GM21619 (cell line): Measurements from ENCODE around the gene PPDPF.
"Not testable (repeated sequence)": the region's sequence is repeated elsewhere in the genome, so short reads cannot be mapped to it uniquely, and the experiment has no call there.

Experiments
- ATAC-seq: cut with Tn5 transposase; IDR thresholded peaks from one replicate; pipeline ENCODE4 v1.9.1; 2021; ENCODE audit not compliant: unreplicated experiment

The PPDPF gene

DNA sequence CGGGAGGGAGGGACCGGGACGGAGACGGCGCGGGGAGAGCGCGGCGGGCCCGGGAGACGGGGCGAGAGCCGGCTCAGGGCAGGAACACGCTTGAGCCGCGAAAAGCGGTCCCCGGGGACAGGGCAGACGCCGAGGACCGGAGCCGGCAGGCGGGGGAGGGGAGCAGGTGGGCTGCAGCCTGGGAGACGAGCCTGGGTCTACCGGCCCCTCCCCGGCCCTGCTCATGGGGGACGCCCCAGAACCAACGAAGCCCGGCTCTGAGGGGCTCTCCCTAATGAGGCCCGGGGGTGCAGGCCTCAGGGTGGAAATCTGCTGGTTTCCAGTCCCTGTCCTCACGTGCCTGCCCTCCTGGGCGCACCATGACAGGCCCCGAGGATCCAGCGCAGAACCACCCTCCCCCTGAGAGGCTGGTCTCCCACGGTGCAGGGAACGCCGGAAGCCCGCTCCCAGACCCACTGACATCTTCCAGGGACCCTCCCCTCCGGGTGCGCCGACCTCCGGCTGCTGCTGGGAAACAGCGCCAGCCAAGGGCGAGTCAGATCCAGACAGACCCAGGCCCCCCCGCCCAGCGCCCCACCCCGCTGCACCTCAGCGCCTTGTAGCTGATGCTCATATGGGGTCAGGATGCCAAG, 21.1 kb upstream of the PPDPF start:
- no peak for ATAC-seq

DNA sequence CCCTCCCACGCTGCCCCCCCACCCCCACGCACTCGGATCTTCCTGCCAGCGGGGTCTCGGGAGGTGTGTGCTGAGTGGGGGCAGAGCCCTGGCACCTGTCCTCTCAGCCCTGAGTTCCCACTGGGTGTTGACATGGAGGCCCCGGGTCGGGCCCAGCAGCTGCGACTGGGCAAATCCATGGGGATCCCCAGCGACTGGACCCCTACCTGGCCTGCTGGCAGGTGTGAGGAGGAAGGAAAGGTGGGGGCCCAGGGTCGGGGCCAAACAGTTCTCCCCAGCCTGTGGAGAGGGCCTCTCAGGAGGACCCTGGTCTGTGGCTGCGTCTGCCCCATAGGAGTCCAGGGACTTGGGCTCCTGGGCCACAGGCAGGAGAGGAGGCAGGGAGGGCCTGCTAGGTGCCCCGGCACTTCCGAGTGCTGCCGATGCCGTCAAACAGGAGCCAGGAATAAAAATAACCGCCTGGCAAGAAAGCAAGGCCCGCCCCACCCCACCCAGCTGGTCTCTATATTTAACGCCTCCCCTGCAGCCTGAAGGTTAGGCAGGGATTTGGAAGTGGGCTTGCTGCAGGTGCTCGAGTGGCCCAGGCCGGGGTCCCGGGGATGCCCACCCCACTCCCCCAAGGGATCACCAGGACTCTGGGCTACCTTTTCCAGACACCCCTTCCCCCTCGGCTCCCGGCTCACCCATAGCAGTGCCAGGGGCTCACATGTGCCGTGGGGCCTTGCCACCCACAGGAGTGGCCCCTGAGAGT, 20.2 kb upstream of the PPDPF start:
- ATAC-seq = no peak

DNA sequence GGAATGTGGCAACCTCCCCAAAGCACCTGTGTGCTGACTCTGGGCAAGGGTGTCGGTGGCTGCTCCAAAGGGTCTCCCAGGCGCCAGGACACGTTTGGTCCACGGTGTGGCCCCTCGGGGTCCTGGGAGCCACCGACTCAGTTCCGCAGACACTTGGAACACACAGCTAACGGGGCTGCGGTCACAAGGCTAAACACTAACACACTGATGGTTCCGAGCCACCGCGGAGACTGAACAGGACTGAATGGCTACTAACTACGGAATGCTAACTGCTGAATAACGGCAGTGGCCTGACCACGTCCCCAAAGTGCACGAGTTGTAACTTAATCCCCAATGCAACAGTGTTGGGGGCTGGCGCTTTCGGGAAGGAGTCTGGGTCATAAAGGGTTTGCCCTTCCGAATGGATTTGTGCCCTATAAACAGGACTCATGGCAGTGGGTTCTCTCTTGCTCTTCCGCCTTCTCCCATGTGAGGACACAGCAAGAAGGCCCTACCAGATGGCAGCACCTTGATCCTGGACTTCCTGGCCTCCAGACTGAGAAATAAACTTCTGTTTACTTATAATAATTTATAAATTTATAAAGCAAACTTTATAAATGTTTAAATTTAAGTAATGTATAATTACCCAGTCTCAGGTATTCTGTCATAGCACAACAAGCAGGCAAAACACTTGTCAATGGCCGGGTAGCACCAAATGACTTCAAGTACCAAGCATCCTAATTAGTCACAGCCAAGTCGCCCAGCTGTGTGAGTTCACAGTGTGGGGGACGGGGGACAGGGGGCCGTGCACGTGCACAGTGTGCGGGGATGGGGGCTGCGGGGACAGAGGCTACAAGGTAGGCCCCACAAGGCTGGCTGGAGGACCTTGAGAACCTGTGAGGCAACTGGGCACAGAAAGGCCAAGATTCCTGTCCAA, 19.4 kb upstream of the PPDPF start:
- ATAC-seq = no peak

DNA sequence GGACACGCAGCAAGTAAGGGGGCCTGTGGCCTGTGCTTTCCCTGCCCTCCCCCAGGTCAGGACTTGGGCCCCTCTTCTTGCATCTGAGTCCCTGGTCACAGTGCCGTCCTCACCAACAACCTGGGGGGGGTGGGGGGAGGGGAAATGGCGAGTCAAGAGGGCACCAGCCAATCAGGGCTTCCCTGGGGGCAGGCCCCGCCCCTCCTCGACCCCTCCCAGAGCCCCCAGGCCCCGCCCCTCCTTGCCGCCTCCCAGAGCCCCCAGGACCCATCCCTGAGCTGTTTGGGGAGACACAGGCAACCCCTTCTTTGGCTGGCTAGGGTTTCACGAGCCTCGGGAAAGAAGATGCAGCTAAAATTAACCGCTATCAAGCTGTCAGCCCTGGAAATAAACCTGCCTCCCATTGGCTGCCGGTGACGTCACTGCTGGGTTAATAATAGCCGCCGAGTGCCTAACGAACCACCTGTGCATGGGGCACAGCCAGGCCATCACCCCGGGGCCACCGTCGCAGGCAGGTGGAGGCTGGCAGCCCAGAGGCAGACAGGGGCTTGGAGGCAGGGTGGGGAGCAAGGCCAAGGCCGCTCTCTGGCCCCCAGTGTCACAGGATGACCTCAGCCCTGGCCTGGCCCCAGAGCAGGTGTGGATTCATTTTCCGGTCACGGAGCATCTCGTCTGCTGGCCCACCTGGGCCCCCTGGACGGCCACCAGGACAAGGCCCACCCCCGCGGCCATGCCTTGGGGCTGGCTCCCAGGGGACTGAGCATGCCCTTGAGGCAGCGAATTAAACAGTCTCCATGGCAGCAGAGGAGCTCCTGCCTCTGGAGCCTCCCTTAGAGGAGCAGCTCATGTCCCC, 18.5 kb upstream of the PPDPF start:
- ATAC-seq = no peak

DNA sequence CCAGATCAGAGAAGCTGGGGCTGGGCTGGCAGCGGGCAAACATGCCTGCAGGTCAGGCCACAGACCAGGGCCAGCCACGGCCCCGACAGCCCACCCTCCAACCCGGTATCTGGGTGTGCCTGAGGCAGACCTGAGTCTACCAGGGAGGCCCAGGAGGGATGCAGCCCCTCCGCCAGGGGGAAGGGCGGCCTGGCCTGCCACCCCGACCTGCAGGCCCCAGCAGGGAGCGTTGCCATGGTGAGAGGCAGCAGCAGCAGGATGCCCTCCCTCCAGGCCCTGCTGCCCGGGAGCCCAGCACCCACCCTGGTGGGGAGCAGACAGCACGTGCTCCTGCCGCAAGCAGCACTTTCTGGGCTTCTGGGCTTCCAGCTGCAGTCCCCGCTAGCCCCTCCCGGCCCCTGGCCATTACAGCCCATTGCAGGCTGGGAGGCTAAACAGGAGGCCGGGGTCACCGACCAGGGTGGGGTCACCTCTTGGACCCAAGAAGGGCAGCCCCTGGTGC, 17.8 kb upstream of the PPDPF start:
- ATAC-seq = no peak

DNA sequence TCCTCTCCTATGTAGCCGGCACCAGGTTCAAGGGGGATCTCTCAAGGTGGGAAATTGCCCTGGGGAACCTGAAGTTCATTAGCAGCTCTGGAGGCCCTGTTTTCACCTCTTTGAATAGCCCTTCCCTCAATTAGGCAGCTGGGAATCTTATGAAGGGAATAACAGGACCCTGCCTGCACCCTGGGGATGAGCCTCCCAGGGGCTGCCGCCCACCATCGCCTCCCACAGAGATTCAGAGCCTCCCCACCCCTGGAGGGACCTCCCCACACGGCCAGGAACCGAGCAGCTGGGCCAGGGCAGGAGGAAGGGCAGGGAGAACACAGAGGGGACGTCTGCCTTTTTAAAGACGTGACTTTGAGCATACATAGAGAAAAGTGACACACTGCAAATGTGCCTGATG, 17.0 kb upstream of the PPDPF start:
- ATAC-seq = no peak

DNA sequence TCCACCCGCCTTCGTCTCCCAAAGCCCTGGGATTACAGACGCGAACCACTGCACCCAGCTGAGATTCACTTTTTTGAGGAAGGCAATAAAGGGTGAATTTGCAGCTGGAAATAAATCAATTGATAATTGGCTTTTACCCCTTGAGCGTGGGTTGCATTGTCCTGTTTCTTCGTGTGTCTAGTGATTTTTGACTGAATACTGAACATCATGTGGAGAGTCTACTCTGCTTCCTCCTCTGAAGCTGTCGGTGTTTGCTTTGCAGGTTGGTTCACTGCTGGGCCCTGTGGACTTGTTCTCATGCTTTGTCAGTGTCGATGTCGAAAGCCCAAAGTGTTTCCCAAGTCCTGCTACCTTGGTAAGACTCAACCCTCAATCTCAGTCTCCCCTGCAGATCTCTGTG, 15.9 kb upstream of the PPDPF start:
- ATAC-seq = no peak

DNA sequence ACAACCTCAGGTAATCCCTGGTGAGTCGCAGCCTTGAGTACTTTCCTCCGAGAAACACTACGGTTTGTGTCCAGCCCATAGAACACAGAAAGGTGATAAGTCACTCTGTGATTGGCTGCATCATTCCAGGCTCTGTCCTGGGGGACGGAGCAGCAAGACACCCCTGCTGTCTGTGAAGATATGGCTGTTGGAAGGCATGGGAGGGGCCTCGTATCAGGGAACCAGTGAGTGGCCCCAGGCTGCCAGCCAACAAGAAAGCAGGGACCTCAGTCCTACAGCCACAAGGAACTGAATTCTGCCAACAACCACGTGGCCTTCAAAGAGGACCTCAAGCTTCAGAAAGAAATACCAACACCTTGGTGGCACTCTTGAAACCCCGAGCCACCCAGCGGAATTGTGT, 15.3 kb upstream of the PPDPF start:
- no peak for ATAC-seq

DNA sequence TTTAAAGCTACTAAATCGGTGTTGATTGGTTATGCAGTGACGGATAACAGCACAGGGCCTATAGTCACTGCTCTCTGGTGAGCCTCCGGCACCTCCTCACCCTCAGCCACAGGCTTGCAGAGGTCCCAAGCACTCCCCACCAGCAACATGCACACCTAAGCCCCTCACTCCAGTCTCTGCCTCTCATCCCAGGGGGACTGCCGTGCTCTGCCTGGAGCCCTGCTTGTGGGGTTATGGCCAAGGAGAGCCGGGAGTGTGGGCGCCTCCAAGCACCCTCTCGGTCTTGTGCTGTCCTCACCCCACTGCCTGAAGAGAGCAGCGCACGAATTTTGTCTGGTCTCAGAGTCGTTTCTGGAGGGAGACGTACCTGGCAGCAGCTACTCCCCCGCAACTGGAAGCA, 14.8 kb upstream of the PPDPF start:
- ATAC-seq = no peak

DNA sequence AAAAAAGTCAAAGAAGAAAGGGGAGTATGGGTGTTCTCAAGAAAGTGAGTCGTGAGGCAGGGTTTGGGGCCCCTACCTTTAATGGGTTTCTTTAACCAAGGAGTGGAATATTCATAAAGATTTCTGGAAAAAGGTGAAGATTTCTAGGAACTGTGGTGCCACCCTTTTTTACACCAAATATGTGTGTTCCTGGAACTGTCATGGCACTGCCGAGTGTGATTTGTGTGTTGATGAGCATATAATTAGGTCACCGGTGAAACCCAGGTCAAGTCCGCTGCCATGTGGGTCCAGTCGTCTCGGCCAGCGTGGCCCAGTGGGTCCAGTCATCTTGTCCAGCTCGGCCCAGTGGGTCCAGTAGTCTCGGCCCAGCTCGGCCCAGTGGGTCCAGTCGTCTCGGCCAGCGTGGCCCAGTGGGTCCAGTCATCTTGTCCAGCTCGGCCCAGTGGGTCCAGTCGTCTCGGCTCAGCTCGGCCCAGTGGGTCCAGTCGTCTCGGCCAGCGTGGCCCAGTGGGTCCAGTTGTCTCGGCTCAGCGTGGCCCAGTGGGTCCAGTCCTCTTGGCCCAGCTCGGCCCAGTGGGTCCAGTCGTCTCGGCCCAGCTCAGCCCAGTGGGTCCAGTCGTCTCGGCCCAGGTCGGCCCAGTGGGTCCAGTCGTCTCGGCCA, 13.4 kb upstream of the PPDPF start:
- ATAC-seq = no peak

DNA sequence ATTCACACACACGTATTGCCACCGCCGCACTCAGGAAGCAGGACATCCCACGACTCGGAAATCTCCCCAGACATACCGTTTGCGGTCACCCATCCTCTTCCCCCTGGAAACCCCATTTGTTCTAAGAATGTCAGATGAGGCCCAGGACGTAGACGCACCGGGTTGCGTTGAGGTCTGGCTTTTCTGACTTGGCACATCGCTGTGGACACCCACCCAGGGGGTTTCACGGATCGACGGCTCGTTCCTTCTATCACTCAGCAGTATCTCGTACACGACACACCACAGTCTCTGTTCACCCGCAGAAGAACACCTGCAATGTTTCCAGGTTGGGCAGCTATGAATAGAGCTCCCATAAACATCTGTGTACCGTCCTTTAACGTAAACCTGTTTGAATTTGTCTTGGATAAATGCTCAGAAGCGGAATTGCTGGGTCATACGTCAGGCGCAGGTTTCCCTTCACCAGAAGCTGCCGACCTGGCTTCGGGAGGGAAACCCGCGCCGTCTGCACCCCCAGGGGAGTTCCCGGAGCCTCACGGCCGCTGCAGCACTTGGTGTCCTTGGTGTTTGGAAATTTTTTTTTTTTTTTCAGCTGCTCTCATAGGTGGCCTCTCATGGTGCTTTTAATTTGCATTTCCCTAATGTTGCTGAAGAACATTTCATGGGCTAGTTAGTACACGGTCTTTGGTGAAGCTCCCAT, 12.3 kb upstream of the PPDPF start:
- ATAC-seq = no peak

DNA sequence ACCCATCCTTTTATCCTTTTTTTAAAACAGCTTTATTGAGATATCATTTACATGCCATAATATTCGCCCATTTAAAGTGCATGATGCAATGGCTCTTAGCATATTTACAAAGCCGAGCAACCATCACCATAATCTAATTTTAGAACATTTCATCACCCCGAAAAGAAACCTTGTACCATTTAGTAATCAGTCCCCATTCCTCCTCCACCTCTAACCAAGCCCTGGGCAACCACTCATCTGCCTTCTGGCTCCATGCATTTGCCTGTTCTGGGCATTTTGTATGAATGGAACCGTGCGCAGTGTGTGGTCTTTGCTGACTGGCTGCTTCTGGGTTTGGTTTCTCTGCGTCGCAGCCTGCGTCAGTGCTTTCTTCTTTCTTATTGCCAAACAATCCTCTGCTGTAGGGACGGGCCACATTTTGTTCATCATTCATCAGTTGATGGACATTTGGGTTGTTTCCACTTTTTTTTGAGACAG, 11.4 kb upstream of the PPDPF start:
- no peak for ATAC-seq

DNA sequence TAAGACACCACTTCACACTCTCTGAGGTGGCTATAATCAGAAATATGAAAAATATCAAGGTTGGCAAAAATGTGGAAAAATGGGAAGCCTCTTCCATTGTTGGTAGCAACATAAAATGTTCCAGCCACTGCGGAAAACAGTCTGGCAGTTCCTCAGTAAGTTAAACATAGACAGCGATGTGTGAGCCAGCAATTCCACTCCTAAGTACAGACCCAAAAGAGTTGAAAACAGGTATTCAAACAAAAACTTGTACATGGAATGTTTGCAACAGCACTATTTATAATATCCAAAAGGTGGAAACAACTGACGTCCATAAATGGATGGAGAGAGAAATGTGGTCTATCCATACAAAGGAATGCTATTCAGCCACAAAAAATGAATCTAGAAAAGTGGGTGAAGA, 7.4 kb upstream of the PPDPF start:
- ATAC-seq = no peak

DNA sequence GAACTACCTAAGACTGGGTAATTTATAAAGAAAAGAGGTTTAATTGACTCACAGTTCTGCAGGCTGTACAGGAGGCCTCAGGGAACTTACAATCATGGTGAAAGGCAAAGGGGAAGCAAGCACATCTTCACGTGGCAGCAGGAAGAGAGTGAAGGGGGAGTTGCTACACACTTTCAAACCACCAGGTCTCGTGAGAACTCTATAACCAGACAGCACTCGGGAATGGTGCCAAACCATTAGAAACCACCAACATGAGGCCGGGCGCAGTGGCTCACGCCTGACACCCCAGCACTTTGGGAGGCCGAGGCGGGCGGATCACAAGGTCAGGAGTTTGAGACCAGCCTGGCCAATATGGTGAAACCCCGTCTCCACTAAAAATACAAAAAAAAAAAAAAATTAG, 6.0 kb upstream of the PPDPF start:
- not testable (repeated sequence) for ATAC-seq

DNA sequence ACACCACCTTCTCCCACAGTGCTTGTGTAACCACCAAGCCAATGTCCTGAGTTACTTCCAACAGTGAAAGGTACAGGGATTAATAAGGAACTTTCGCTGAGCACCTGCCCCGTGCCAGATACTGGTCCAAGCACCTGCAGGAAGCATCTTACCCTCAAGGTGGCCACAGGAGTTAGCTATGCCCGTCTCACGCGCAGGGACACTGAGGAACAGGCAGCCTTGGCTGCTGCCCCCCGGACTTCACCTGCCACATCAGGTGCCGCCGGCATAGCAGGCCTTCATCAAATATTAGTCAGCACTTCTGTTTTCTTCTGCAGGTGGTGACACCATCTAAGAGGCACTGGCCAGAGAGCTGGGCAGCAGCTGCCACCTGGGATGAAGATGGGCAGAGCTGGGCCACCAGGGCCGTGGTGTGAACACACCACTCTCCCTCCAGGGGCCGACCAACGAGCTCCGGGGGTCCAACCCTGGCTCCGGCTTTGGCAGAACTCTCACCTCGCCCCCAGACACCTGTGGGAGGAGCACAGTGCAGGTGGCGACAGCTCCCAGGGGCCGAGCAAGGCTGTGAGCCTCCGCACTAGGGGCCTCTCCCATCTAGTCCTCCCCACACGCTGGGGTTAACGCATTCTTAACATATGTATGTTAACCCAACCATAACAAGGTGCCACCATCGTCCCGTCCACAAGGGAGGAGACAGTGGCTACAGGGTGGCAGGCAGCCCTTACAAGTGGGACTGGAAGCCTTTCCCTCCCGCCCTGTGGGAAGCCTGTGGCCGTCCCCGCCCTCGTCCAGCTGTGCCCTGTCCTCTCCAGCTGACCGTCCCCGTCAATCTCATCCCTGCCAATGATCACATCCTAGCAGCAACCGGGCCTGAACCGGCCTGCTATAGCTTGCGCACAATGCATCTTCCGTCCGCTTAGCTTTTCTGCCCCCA, 2.9 kb upstream of the PPDPF start:
- ATAC-seq = no peak

DNA sequence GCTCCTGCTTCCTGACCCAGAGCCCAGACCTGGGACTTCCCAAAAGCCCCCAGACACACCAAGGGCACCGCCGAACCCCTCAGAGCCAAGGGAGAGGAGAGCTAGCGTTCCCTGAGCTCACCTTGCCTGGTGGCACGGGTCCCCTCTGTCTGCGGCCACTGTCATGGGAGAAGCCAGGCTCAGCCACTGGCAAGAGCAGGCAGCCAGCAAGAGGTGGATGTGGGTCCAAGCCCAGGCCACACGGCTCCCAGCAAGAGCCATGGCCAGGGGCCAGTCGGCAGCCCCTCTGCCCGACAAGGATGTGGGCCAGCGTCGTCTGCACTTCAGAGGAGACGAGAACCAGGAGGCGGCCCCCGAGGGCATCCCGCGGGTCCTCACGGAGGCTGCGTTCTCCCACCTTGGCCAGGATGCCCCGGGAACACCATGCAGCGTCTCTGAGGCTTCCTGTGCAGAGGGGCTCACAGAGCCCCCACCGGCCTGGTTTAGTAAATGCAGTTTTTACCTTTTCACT, 2.2 kb upstream of the PPDPF start:
- ATAC-seq = no peak

DNA sequence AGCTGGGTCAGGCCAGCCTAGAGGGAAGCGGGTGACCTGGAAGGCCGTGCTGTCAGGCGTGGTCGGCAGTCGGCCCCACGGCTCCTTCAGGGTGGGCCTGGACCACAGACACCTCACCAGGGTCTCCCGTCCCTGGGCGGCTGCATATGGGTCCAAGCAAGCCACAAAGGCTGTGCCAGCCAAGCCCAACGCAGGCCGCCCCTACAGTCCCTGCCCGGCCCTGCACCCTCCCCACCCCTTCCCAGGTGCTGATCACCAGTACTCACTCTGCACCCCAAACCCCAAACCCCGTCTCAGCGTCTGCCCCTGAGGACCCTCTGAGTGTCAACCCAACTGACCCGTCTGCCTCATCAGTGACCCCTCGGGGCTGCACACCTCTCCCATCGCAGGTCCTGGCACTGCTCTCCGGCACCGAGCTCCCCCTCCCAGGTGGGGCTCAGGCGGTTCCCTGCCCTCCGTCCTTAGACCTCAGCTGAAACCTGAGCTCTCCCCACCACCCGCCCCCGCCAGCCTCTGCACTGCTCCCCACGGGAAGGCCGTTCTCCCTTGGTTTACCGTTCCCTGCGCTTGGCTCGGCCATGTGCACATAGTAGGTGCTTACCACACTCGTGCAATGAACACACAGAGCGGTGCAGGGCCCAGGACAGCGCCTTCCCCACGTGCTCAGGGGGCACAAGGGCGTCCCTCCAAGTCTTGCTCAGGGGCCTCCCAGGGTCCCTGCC, 1.5 kb upstream of the PPDPF start:
- no peak for ATAC-seq
